Ureter (tissue), 1 donor: ENCODE data around the gene PCSK6. TPM values are rescaled to one million over a fixed set of nuclear protein-coding genes. Genes with fewer than 3 reads are reported as not detected.

Source experiments
- DNase-seq: peaks from one replicate; pipeline ENCODE4 v3.0.0-alpha.2; 2020; ENCODE audit warnings: low spot score
- total RNA-seq: library from RNA; stranded (reverse); gene quantifications from one replicate; pipeline ENCODE4 v1.2.4, GENCODE V29; 2023
- donor health status: DM: yes; HTN: yes; CAD: no.

The PCSK6 gene
- total RNA-seq, 1 donor from 2014 or later: 14.5 TPM

DNA sequence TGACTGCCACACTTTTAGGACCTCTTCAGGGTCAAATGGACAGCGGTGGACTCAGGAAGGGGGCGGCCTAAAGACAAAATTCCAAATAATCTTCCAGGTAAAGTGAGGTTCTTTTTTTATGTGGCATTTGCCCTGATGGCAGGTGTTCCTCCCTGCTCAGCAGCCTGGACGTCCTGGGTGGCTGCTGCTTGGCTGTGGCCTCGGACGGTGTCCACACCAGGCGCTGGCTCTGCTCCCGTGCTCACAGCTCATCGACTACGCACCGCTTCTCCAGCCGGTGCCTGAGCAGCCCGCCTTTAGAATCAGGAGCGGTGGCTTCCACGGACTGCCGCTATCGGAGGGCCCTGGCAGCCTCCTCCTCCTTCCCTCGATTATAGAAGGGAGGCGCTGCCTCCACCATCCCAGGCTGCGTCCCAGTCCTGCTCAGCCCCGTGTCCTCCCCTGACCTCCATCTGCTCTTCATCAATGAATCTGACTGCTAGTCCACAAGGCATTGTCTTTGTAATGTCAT, 41.9 kb downstream of the PCSK6 start:
- DNase-seq: no peak

GRCh38 chr15:101447168-101447533, 42.4 kb downstream of the PCSK6 start:
- no peak for DNase-seq

DNA sequence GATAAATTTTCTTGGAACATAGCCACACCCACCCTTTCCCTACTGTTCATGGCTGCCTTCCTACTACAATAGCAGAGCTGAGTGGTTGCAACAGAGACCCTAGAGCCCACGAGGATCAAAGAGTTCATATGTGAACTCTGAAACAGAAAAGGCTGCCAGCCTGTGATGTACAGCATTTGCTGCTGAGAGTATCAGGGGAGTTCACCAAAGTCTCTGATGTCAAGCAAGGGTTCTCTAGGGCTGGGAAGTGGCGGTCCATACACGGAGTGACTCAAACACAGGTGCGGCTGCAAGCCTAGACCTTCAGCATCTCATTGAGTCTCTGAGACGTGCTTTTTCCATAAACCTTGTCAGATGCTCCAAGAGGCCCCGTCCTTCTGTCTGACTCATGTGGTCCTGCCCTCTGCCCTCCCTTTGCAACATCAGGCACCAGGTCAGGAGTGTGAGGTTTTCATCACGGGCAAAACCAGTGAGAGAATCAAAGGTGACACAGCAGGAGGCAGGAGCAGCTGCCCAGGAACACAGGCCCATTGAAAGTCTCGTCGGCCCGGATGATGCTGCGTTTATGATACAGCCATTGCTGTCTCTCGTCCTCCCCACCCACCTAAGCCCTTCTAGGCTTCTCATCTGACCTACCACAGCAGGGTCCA, 42.9 kb downstream of the PCSK6 start:
- DNase-seq: no peak

DNA sequence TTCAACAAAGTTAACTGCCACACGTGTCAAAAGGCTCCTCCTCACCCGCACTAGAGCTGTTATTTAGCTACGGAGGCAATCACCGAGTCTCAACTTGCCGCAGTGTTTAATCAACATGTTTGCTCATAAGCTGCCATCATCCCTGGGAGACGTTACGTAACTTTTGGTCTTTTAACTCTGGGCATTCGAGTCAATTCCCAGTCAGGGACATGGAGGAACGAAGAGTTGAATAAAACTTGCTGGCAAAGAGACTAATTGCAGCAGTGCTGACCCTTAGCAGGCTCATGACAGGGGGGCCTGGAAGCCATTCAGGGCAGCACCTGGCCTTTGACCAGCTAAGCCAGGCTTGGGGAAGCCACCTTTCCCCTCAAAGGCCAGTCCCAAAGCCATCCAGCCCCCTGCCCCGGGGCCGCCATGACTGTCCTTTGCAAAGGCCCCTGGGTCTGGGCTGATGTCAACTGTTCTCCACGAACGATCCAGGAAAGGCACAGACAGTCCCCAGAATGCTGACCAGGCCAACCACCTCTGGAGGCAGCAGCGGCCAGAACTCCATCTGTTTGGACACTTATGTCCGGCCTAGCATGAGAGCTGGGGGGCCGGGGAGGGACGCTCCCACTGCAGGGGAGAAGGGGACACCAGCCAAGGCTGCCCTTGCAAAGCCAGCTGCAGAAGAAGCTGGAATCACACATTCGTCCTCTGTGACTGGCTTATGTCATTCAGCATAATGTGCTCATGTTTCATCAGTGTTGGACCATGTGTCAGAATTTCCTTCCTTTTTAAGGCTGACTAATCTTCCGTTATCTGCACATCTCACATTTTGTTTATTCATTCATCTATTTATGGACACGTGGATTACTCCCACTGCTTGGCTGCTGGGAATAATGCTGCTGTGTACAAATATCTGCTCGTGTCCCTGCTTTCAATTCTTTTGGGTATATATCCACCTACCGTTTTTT, 43.7 kb downstream of the PCSK6 start:
- DNase-seq: no peak

DNA sequence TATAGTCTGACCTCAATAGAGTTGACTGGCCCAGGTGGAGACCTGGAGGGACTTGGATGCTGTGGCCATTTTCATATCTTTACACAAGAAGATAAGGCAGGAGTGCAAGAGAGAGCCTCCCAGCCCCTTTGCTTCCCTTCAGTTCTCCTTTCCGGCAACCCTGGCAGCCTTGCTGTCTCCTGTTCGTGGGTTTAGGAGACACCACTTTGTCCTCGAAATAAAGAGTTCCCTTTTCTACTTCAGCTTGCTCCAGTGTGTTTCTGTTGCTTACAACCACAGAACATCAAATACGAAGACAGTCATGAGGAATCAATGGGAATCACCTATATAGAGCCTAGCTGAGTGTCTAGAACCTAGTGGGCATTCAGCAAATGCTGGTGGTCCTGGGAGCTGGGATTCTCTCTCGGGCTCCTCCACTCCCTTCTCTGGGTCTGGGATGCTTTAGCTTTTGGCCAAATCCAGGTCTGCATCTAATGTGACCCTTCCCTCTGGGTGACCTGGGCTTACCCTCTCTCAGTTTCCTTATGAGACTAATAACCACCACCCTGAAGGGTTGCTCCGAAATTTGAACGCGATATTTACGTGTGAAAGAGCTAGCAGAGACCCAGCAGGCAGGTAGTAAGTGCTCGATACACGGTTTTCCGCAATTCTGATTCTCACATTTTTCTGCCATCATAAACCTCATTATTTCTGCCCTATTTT, 44.5 kb downstream of the PCSK6 start:
- no peak for DNase-seq

GRCh38 chr15:101444015-101444414, 45.5 kb downstream of the PCSK6 start:
- DNase-seq: no peak

GRCh38 chr15:101442272-101442671, 47.2 kb downstream of the PCSK6 start:
- DNase-seq: no peak

DNA sequence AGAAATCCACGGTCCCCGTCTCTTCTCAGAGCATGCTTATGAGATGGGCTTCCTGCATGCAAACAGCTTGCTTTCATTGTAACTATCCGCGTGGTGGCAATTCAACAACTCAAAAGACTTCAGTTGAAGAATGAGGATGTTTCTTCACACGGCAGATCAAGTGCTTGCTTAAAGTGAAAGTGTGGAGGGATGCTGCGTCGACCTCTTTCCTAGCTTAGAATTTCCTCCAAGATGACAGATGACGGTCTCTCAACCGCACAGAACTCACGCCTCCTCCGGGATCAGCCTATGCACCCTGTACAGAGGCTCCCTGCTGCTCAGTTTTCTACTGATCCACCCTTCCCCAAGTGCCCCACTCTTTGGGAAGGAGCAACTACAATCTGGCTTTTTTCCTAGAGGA, 47.8 kb downstream of the PCSK6 start:
- DNase-seq: no peak

DNA sequence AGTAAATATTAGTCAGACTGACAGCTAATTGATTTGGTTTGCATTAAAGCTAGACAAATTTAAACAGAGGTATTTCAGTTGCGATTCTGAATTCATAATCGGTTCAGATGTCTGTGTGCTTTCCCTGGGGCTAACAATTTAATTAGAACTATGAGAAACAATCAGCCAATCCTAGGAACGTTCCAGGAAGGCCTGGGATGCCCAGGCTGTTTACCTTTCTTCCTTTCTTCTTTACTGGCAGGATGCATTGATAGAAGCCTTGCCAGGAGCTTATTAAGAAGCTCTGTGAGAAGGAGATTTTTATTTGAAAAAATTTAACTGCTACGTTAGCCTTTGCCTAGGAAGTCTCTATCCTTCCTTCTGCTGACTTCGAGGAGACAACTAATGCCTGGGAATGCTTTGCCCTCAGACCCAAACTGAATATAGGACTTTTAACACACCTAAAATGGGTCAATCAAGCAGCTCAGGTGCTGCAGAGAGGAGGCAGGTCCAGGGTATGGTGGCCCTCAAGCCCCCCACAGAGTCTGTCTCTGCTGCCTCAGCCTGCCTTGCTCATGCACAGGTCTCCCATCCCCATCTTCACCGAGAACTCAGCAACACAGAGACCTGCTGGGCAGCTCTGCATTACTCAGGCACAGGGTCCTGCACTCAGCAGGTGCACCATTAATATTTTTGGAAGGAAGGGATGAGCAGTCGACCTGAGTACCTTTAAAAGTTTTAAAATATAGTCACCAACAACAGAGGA, 48.5 kb downstream of the PCSK6 start:
- no peak for DNase-seq

GRCh38 chr15:101439920-101440319, 49.6 kb downstream of the PCSK6 start:
- no peak for DNase-seq

DNA sequence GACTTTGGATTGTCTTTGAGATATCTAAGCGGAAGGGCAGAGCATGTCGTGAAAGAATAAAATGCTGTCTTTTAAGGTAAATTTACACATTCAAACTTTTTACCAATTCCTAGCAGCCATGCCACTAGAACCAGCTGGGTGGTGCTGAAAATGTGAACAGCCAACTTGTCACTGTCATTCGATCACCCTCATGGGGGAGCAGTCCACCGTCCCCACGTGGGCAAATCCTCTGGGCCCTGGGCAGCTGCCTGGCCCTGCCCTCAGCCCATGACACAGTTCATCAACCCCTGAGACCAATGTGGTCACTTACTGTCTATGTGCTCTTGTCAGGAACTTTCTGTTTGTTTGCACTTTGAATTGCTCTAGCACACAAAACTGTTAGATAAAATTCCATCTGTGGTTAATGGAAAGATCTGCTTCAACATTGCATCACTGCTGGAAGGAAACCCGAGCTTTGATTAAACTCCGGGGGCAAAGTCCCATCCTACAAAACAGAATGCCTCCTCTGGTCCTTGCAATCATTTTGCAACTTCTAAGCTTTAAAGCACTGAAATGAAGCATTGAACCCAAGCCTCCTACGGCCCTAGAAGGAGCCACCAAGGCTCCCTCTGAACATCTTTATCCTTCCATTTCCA, 50.1 kb downstream of the PCSK6 start:
- DNase-seq: no peak

- DNase-seq: no peak
These were observed 50.8 kb downstream of the PCSK6 start for GRCh38 chr15:101438482-101439284.

DNA sequence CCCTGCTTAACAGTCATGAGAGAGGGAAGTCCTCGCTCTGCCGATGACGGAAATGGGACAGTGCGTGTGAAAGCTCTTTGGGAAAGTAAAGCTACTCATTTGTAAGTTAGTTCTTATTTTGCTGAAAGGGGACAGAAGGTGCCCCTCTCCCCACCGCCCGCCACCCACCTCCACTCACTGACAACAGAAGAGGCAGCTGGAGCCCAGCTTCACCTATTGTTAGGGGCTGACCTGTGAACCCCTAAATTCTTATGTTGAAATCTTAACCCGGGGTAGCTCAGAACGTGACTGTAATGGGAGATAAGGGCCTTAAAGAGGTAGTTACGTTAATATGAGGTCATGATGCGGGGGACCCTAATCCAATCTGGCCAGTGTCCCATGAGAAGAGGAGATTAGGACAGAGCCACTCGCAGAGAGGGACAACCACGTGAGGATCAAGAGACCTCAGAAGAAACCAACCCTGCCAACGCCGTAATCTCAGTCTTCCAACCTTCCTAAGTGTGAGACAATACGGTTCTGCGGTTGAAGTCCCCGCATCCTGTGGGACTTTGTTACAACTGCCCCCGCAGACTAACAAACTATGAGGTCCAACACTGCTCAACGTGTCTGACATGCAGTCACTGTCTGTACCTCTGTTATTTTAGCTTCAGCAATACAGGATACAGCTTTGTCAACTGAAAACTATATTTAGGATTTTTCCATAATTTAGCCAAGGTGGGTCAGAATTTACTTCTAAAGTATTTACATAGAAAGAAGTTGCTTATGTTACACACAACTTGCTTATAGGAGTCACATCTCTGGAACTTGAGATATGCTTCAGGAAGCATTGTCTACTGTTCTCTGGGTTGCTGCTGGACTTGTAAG, 51.7 kb downstream of the PCSK6 start:
- no peak for DNase-seq

- no peak for DNase-seq
These were observed 52.3 kb downstream of the PCSK6 start for GRCh38 chr15:101437209-101437608.

GRCh38 chr15:101436526-101436925, 53.0 kb downstream of the PCSK6 start:
- DNase-seq: no peak

GRCh38 chr15:101435761-101436160, 53.7 kb downstream of the PCSK6 start:
- DNase-seq: no peak

DNA sequence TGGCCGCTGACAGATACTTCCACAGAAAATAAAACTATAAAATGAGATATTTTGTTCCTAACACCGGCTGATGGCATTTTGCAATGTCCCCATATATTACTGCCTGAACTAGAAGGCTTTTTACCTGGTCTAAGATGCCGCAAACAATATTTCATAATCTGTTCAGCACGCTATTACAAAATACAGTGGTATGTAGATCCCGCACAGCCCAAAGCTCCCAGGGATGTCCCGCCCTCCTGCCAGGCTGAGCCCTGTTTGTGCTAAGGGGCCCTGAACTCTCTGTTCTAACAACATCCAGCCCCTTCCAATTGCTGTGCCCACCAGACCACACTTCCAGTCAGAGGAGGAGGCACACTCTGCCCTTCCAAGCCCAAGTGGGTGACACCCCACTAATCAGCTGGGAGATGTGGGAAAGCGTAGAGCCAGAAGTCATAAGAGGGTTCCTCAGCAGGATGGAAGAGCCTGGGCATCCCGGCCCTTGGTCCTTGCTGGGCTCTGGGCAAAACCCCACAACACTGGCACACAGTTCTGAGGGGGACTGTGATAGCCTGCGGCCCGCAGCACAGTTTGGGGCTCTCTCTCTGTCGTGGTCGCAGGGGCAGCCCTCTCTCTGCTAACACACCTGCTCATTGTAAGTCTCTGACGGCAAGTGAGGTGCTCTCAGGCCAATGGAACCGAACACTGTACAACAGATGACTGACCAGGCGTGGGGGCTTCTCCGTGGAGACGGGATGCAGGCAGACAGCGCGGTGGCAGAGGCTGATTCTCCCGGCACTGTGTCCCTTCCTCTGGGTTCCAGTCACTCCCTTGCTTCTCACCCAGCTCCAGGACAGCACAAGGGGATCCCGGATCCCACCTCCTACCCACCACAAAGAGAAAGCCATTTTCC, 55.2 kb downstream of the PCSK6 start:
- DNase-seq: no peak

GRCh38 chr15:101433396-101433795, 56.1 kb downstream of the PCSK6 start:
- DNase-seq: no peak
